ENCODE measurements around the gene AKAP10. TPM values are rescaled to one million over a fixed set of nuclear protein-coding genes. Genes with fewer than 3 reads are reported as not detected.

AKAP10 gene
- total RNA-seq, 1 experiment from 2014 or later = 31.6 TPM

- no peak overlapping the region for H3K4me3 ChIP-seq (replicated peaks in 1 of 2; ENCODE audit: low read depth in 1 of 2, low read length in 2 of 2)
- no peak overlapping the region for H3K27ac ChIP-seq (ENCODE audit: low read depth, low read length)
- no peaks in the 10 kb centered on the region for H3K9me2 ChIP-seq (ENCODE audit: insufficient read depth)
- no peaks in the 10 kb centered on the region for H4K20me1 ChIP-seq (ENCODE audit: insufficient read depth)
- TF ChIP-seq EGR1 (IDR thresholded peaks at IDR 0.05; ENCODE audit: low read depth) = no peak
- TF ChIP-seq MAX (IDR thresholded peaks at IDR 0.05) = no peak
- no peak for TF ChIP-seq CEBPB (IDR thresholded peaks at IDR 0.05; ENCODE audit: low read depth)
- TF ChIP-seq ATF3 (IDR thresholded peaks at IDR 0.05) = no peak
- TF ChIP-seq ZFX (IDR thresholded peaks at IDR 0.05) = no peak
- no peak for TF ChIP-seq FOSL1 (IDR thresholded peaks at IDR 0.05; ENCODE audit: low read depth)
- TF ChIP-seq SIN3A (IDR thresholded peaks at IDR 0.05; ENCODE audit: low read depth) = no peak
- DNase-seq (ENCODE audit: low read depth, low spot score) = no peak
- intact Hi-C loops (cut with micrococcal nuclease) = no loop called here
- no peaks in the 10 kb centered on the region for H3K79me2 ChIP-seq (ENCODE audit: insufficient read depth, low read length)
- peaks cover 0 to 13% of the 10 kb centered on the region in 2 experiments; a peak in 2 of 4 replicates for H3K4me1 ChIP-seq (ENCODE audit: control insufficient read depth in 1 of 2, insufficient read depth in 2 of 2, low read length in 2 of 2)
- no peaks in the 10 kb centered on the region for H3K27me3 ChIP-seq (ENCODE audit: insufficient read depth, low read length)
- H3K9ac ChIP-seq (ENCODE audit: low read length) = no peak overlapping the region
- POLR2A ChIA-PET = no interaction called here
- CTCF ChIA-PET = no interaction called here
- ATAC-seq = no peak
- peaks cover 32 to 41% of the 10 kb centered on the region in 2 experiments for H3K36me3 ChIP-seq (ENCODE audit: control insufficient read depth in 1 of 2, insufficient read depth in 2 of 2, low read length in 2 of 2)
- no peaks in the 10 kb centered on the region for H3K9me3 ChIP-seq (ENCODE audit: control insufficient read depth in 1 of 2, insufficient read depth in 1 of 2, low read depth in 1 of 2, low read length in 2 of 2)
- H2AFZ ChIP-seq (ENCODE audit: low read depth, low read length, poor library complexity, severe bottlenecking) = no peak overlapping the region
- RAD21 ChIA-PET (ENCODE audit: low non-redundant PET in 1 of 2, low total read pairs in 2 of 2, uncharacterized antibody in 2 of 2, unreplicated experiment in 2 of 2) = no interaction called here
- H3K4me2 ChIP-seq (ENCODE audit: low read length) = no peak overlapping the region
- no TSS peak for BruUV-seq (replicated peaks)
Measured at GRCh38 chr17:19904924-19905323, 72.7 kb downstream of the AKAP10 start.

GRCh38 chr17:19904412-19904811 lies 73.2 kb downstream of the AKAP10 start:
- no peaks in the 10 kb centered on the region for H3K27me3 ChIP-seq (ENCODE audit: insufficient read depth, low read length)
- H3K4me1 ChIP-seq (ENCODE audit: control insufficient read depth in 1 of 2, insufficient read depth in 2 of 2, low read length in 2 of 2) = peaks cover 0 to 8% of the 10 kb centered on the region in 2 experiments; a peak in 2 of 4 replicates
- H3K4me3 ChIP-seq (replicated peaks in 1 of 2; ENCODE audit: low read depth in 1 of 2, low read length in 2 of 2) = no peak overlapping the region
- ChIA-PET RAD21 (ENCODE audit: low non-redundant PET in 1 of 2, low total read pairs in 2 of 2, uncharacterized antibody in 2 of 2, unreplicated experiment in 2 of 2) (no interaction called here), POLR2A (no interaction called here), CTCF (no interaction called here)
- H3K9ac ChIP-seq (ENCODE audit: low read length) = no peak overlapping the region
- DNase-seq (ENCODE audit: low read depth, low spot score) (no peak), ATAC-seq (no peak)
- BruUV-seq (replicated peaks) = no TSS peak
- peaks cover 28 to 37% of the 10 kb centered on the region in 2 experiments for H3K36me3 ChIP-seq (ENCODE audit: control insufficient read depth in 1 of 2, insufficient read depth in 2 of 2, low read length in 2 of 2)
- no peak for TF ChIP-seq POLR2A (IDR thresholded peaks at IDR 0.05; ENCODE audit: borderline replicate concordance, extremely low read depth, insufficient read depth, insufficient read length)
- TF ChIP-seq JUND (IDR thresholded peaks at IDR 0.05) = no peak
- no peak for TF ChIP-seq MAX (IDR thresholded peaks at IDR 0.05)
- TF ChIP-seq EZH2phosphoT487 (IDR thresholded peaks at IDR 0.05; ENCODE audit: borderline replicate concordance) = no peak
- H3K79me2 ChIP-seq (ENCODE audit: insufficient read depth, low read length) = no peaks in the 10 kb centered on the region
- H4K20me1 ChIP-seq (ENCODE audit: insufficient read depth) = no peaks in the 10 kb centered on the region
- no peak overlapping the region for H3K4me2 ChIP-seq (ENCODE audit: low read length)
- intact Hi-C loops (cut with micrococcal nuclease) = no loop called here
- H3K9me3 ChIP-seq (ENCODE audit: control insufficient read depth in 1 of 2, insufficient read depth in 1 of 2, low read depth in 1 of 2, low read length in 2 of 2) = no peaks in the 10 kb centered on the region
- H2AFZ ChIP-seq (ENCODE audit: low read depth, low read length, poor library complexity, severe bottlenecking) = no peak overlapping the region
- H3K27ac ChIP-seq (ENCODE audit: low read depth, low read length) = no peak overlapping the region
- H3K9me2 ChIP-seq (ENCODE audit: insufficient read depth) = no peaks in the 10 kb centered on the region
